SU-DHL-6 (cell line): Measurements from ENCODE around the gene RPTOR.

ENCODE experiments used
- CTCF ChIP-seq: fragments of 200-600 bp; sonication (generic); IDR thresholded peaks from one replicate; pipeline ENCODE4 v1.5.1; 2017; ENCODE audit warnings: antibody characterized with exemption, mild to moderate bottlenecking, low read length, moderate library complexity; ENCODE audit not compliant: insufficient read depth, poor library complexity, severe bottlenecking
- EZH2phosphoT487 ChIP-seq: fragments of 200-600 bp; sonication (generic), shearing (Covaris generic); conservative IDR thresholded peaks from 2 replicates; pipeline ENCODE4 v1.6.1; 2018; ENCODE audit warnings: mild to moderate bottlenecking, antibody characterized with exemption, low read length, moderate library complexity, mixed read lengths

GRCh38 chr17:80683625-80684104, 139.0 kb downstream of the RPTOR start:
- TF ChIP-seq CTCF = no peak
- no peak for TF ChIP-seq EZH2phosphoT487
